Fibroblast of upper back skin (primary cell): Measurements from ENCODE around the gene RABGAP1L.
A peak's percentile ranks its signal among the peaks of the same experiment; 100 is the strongest.
"Not testable (repeated sequence)": the region's sequence is repeated elsewhere in the genome, so short reads cannot be mapped to it uniquely, and the experiment has no call there.

Experiments used
- DNase-seq: peaks from one replicate; pipeline ENCODE4 v3.0.0-alpha.2; 2013

The RABGAP1L gene

GRCh38 chr1:174623324-174624035 lies 464.2 kb downstream of the RABGAP1L start:
- no peak for DNase-seq

GRCh38 chr1:174626031-174627025 lies 467.0 kb downstream of the RABGAP1L start:
- peak; percentile 53 for DNase-seq

GRCh38 chr1:174637487-174637886 lies 478.2 kb downstream of the RABGAP1L start:
- DNase-seq, result no peak

GRCh38 chr1:174639461-174639860 lies 480.1 kb downstream of the RABGAP1L start:
- DNase-seq, result no peak

- DNase-seq, result no peak
These were observed 481.5 kb downstream of the RABGAP1L start for GRCh38 chr1:174640783-174641182.

- no peak for DNase-seq
These were observed 483.1 kb downstream of the RABGAP1L start for GRCh38 chr1:174642393-174642792.

GRCh38 chr1:174643206-174643605 lies 483.9 kb downstream of the RABGAP1L start:
- DNase-seq, result no peak

- DNase-seq, result not testable (repeated sequence)
These were observed 490.3 kb downstream of the RABGAP1L start for GRCh38 chr1:174649572-174649971.

GRCh38 chr1:174652569-174653280 lies 493.4 kb downstream of the RABGAP1L start:
- no peak for DNase-seq

- no peak for DNase-seq
These were observed 495.2 kb downstream of the RABGAP1L start for GRCh38 chr1:174654560-174654959.

- DNase-seq, result no peak
These were observed 497.2 kb downstream of the RABGAP1L start for GRCh38 chr1:174656409-174657059.

GRCh38 chr1:174657411-174657810 lies 498.1 kb downstream of the RABGAP1L start:
- DNase-seq, result no peak

GRCh38 chr1:174657893-174658292 lies 498.6 kb downstream of the RABGAP1L start:
- DNase-seq, result no peak

- DNase-seq, result peak; percentile 43
These were observed 500.5 kb downstream of the RABGAP1L start for GRCh38 chr1:174659823-174660222.

GRCh38 chr1:174660476-174660875 lies 501.2 kb downstream of the RABGAP1L start:
- DNase-seq, result no peak

- no peak for DNase-seq
These were observed 504.0 kb downstream of the RABGAP1L start for GRCh38 chr1:174663358-174663757.

GRCh38 chr1:174666248-174666647 lies 506.9 kb downstream of the RABGAP1L start:
- DNase-seq, result no peak

GRCh38 chr1:174671826-174672225 lies 512.5 kb downstream of the RABGAP1L start:
- DNase-seq, result no peak

- DNase-seq, result no peak
These were observed 517.5 kb downstream of the RABGAP1L start for GRCh38 chr1:174676856-174677255.

- DNase-seq, result no peak
These were observed 519.3 kb downstream of the RABGAP1L start for GRCh38 chr1:174678657-174679056.

- no peak for DNase-seq
These were observed 520.8 kb downstream of the RABGAP1L start for GRCh38 chr1:174680101-174680500.

GRCh38 chr1:174682419-174683008 lies 523.2 kb downstream of the RABGAP1L start:
- peak; percentile 83 for DNase-seq
